HG03280 (cell line): ENCODE measurements around the gene NRXN3.

ENCODE experiments used
- ATAC-seq: cut with Tn5 transposase; IDR thresholded peaks from one replicate; pipeline ENCODE4 v1.9.1; 2021; ENCODE audit warnings: mild to moderate bottlenecking, moderate library complexity; ENCODE audit not compliant: unreplicated experiment

NRXN3 gene

DNA sequence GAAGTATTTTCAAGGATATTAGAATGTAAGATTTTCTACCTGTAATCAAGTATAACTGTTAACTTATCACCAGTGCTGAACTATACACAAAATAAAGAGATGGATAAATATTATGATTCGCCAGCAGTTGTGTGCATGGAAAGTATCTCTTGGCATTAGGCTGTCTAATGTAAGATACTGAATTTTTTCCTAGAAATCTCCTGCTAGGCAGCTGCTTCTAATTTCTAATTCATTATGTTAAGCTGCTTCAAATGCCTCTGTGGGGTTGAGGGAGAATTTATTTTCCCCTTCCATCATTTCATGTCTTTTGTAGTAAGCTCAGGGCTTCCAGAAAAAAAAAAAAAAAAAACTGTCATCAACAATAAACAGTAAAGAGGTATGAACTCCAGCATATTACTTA lies 1525.1 kb downstream of the NRXN3 start:
- ATAC-seq = no peak

- ATAC-seq = no peak
Observed at GRCh38 chr14:79698298-79698711, 1528.1 kb downstream of the NRXN3 start.

- ATAC-seq = no peak
Observed at GRCh38 chr14:79699206-79699605, 1529.0 kb downstream of the NRXN3 start.

- no peak for ATAC-seq
Observed at GRCh38 chr14:79701371-79701770, 1531.2 kb downstream of the NRXN3 start.

DNA sequence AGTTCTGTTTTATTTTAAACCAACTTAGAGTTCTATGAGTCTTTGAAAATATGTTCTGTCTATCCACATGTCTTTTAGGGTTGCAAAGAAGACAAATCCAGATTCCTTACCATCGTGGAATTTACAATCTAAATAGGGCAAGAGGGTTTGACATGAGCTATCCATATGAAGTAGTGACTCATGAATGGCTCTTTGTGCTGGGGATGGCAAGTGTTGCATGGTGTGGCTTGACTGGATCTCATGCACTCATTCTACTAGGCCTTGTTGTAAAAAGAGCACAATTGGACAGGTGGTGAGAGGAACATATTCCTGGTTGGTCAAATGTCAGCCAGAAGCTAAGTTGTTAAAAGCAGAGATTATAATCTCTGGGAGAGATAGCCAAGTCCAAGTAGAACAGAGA lies 1532.0 kb downstream of the NRXN3 start:
- ATAC-seq = no peak

- no peak for ATAC-seq
Observed at GRCh38 chr14:79703209-79703608, 1533.0 kb downstream of the NRXN3 start.

DNA sequence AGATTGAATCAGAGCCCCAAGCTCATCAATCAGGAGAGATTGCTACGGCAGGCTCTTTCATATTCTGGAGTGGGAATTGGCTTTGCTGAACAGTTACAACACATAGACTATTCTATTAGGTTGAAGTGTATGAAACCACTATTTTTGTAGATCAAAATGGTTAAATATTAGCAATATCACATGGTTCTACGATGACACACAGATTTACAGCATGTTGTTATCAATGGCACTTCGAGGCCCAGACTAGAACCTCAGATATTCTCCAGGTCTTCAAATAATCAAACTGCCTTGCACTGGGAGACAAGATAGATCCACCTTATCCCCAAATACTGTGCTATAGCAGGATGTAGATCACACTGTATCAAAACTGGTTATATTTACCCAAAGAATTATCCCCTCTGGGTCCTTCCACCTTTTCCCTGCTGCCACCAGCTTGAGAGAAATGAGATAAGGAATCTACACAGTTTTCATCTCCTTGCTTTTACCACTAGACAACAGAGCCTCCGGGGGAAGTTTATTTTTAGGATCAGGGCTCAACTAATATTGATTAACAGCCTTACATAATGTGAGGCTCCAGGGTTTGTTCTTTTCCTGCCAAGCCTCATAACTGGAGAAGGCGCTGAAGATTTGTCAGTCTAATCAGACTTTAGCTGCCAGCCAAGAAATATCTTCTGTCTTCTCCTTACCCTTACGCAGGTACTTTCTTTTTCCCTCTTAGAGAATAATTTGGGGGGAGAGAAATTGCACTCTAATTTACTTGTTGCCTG lies 1534.1 kb downstream of the NRXN3 start:
- ATAC-seq = no peak

DNA sequence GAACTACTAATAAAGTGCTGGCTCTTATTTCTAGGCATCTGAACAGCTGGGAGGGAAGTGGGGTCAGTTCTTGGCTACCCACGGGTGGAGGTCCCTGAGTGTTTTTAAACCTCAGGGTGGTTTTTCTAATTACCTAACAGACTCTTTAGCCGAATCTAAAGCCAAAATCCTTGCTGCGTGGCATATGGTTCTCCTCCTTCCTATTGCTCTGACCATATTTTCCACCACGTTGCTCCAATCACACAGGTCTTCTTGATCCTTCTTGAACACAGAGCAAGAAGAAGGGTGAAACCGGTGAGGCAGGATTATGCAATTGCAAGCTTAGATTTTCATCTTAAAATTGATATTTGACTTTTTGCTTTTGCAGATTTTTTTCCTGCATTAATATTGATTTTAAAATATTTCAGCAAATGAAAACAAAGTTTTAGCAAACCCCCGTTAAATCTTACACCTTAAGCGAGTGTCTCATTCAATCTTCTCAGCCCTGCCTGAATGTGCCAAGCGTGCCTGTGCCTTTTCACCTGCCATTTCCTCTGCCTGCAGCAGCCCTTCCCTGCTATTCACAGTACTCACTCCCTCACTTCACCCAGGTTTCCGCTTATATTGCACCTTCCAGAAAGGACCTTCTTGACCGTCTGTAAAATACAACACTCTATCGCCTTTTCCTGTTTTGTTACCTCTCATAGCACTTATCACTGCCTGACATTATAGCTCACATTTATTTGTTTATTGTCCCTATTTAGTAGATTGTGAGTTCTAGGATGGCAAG lies 1535.1 kb downstream of the NRXN3 start:
- ATAC-seq = no peak

GRCh38 chr14:79706382-79706781 lies 1536.2 kb downstream of the NRXN3 start:
- no peak for ATAC-seq

DNA sequence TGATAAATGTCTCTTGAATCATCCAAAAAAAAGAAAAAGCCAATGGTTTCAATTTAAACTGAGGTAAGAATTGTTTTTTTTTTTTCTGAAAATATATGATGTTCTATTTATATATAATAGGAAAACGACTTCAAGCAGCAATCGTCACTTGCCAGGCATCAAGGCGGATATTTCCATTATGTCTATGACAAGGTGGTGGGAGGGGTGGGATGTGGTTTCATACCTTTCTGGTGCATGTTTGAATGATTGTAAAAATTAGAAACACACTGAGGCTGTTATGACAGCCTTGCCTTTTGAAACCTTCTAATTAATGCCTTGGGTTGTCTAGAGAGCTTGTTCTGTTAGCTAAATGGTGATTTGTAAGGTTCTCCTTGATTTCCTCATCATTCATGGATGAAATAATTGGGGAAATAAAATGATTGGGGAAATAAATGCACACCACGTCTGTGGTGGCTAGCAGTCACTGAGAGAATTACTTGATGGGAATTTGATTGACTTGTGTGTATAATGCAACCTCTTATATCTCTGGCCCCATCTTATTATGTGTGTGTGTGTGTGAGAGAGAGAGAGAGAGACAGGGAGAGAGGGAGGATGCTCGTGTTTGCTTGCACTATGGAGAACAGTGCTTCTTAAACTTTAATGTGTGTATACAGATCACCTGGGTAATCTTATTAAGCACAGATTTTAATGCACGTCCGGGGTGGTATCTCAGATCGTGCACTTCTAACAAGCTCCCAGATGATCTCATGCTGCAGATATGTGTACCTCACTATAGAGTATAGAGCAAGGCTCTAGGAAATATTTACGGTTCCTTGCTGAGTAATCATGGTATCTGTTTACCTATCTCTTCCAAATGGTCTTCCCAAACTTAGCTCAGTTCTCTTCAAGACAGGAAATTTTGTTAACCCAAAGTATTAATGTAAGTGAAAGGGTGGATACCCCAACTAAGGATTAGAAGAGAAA lies 1538.5 kb downstream of the NRXN3 start:
- no peak for ATAC-seq

DNA sequence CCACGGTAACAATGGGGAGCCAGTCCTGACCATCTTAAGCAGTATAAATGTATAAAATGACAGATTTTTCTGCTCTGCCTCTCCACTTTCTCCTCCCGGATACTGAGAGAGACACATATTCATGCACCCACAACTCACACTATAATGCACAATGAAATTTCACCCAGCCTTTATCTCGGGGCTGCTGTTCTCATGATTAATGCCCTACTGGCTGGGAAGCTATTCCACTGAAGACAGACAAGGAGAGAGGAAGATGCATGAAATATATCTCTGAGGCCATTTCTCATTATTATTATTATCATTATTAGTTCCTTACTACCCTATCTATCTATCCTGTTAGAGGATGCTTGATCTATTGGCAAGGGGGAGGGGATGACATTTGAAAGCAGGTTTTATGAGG lies 1539.4 kb downstream of the NRXN3 start:
- ATAC-seq = no peak

DNA sequence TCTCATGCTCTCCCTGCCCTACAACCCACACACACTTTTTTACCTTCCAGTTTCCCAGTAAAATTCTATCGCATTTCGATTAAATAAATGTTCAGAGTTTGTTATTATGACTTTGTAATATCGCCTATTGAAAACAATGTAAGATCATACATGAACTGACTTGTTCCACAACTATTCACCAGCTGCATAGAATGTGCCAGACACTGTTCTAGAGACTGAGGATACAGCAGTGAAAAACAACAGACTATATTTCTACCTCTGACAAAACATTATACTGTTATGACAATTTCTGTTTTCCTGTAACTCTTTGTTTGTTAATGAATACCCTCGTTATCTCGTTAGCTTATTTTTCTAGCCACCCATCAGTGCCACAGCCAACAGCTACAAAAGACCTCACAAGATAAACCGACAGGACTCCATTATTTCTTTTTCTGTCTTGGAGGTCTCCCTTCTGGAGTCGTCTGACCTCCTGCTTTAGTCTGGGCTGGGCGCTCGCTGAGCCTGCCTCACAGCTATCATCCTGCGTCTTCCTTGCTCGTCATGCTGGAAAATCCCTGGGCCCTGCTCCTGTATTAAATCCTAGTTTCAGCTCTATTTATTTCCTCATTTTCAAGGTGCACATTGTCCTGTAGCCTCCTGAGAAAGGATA lies 1542.3 kb downstream of the NRXN3 start:
- ATAC-seq = no peak

DNA sequence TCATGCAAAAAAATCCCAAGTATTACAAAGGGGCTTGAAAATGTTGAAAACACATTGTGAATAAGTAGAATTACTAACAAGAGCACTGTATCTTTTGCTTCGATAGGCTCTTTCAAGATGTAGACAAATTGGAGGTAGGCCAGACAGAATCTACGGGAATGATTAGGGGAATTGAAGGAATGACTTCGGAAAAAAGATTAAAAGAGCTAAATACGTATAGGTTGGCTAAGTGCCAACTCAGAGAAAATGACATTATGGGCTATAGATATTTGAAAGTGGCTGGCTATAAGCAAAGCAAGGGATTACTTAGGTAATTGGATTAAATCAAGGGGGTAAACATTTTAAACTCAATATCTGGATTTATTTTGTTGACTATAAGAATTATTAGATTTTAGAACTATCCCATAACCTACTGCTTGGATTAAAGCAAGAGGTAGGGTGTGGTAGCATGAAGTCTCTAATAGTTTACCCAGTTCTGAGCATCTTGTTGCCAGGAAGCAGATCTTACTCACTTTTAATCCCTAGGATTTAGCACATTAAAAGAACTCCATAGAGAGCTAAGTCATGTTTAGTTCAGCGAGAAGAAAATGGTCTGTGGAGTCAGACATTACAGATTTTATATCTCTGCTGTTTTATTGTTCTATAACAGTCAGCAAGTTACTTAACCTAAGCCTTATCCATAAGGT lies 1551.4 kb downstream of the NRXN3 start:
- ATAC-seq = no peak

- ATAC-seq = no peak
Observed at GRCh38 chr14:79724934-79725717, 1555.0 kb downstream of the NRXN3 start.

DNA sequence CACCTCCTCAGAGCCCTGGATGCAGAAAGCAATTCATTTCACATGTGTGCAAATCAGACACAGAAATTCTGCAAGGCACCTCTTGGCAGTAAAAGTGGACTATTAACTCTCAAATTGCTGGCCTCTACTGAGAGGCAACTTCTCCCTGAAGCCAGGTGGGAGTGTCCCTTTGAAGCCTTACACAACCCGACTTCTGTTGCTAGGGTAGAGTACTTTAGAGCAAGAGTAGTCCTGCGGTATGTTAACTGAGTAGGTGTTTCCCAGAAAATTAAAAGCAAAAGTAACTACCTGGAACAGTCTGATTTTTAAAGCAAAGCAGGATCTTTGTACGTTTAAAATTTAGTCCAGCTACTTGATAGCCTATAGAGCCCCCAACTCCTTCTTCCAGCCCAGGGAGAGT lies 1557.7 kb downstream of the NRXN3 start:
- no peak for ATAC-seq

DNA sequence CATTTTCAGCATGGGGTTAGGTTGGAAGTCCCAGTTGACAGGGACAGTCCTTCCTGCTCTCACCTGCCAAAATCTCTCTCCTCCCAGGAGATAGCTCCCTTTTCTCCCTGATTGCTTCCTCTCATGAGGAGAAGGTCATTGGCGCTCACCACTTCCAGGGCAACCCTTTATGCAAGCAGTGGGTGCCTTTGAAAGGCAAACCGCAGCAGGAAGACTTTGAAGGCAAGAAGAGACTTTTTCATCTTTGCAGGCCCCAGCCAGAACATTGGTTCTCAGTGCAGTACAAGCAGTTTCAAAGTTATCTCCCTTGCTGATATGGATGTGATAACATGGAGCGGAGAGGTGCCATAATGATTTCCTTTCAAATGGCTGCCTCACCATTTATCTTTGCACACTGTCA lies 1558.2 kb downstream of the NRXN3 start:
- no peak for ATAC-seq

DNA sequence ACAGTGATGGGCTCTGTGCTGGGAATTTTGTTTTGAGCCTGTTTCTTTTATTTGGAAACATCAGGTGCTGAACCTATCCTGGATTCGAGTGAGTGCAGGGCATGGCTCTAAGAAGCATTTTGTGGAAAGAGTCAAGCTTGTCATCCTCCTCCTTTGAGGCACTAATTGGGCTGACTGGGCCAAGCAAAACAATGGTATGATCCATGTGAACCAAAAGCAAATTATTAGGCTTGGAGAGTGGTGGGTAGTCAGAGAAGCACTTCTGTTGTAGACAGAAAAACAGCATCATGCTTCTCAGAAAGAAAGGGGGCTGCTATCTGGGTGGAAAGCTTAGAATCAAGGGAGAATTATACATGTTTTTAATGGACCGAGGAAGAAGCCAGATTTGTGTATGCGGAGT lies 1559.6 kb downstream of the NRXN3 start:
- ATAC-seq = no peak

- ATAC-seq = no peak
Observed at GRCh38 chr14:79730196-79730595, 1560.0 kb downstream of the NRXN3 start.

GRCh38 chr14:79730953-79731352 lies 1560.8 kb downstream of the NRXN3 start:
- no peak for ATAC-seq
